Loucy (cell line): ENCODE results near the gene SRSF7.

Source experiments
- H2AFZ ChIP-seq: fragments of 200-600 bp; sonication (generic); 2 replicates; pipeline ENCODE4 v1.6.0; 2016; ENCODE audit warnings: antibody characterized with exemption, mild to moderate bottlenecking, low read length, moderate library complexity
- H3F3A ChIP-seq: fragments of 200-600 bp; 2 replicates; pipeline ENCODE4 v1.6.0; 2016; ENCODE audit warnings: antibody characterized with exemption, low read depth, mild to moderate bottlenecking
- H3K27me3 ChIP-seq: fragments of 200-600 bp; sonication (generic); 2 replicates; pipeline ENCODE4 v1.6.1; 2014; ENCODE audit warnings: low read length, mild to moderate bottlenecking; ENCODE audit not compliant: insufficient read depth, poor library complexity, severe bottlenecking
- H3K36me3 ChIP-seq: fragments of 200-600 bp; sonication (generic); 2 replicates; pipeline ENCODE4 v1.6.1; 2016; ENCODE audit warnings: low read length; ENCODE audit not compliant: insufficient read depth
- H3K4me1 ChIP-seq: fragments of 200-600 bp; sonication (generic); 2 replicates; pipeline ENCODE4 v1.5.1; 2014; ENCODE audit warnings: low read length, mild to moderate bottlenecking; ENCODE audit not compliant: insufficient read depth, poor library complexity, severe bottlenecking
- H3K4me2 ChIP-seq: fragments of 200-600 bp; sonication (generic); 2 replicates; pipeline ENCODE4 v1.6.0; 2014; ENCODE audit warnings: antibody characterized with exemption, low read length, low read depth, mild to moderate bottlenecking; ENCODE audit not compliant: poor library complexity, severe bottlenecking
- H3K4me3 ChIP-seq: fragments of 200-600 bp; sonication (generic); 2 replicates; pipeline ENCODE4 v1.5.1; 2014; ENCODE audit warnings: low read length, mild to moderate bottlenecking, mixed read lengths; ENCODE audit not compliant: poor library complexity, severe bottlenecking
- H3K79me2 ChIP-seq: fragments of 200-600 bp; sonication (generic); 2 replicates; pipeline ENCODE4 v1.6.1; 2014; ENCODE audit warnings: low read length; ENCODE audit not compliant: insufficient read depth
- H3K9ac ChIP-seq: fragments of 200-600 bp; sonication (generic); 2 replicates; pipeline ENCODE4 v1.6.0; 2014; ENCODE audit warnings: mild to moderate bottlenecking, low read depth, low read length, moderate library complexity; ENCODE audit not compliant: poor library complexity, severe bottlenecking
- H3K9me2 ChIP-seq: fragments of 200-600 bp; sonication (generic); replicated peaks from 2 replicates; pipeline ENCODE4 v1.6.1; 2016; ENCODE audit warnings: low read depth, low read length, mixed read lengths
- H3K9me3 ChIP-seq: fragments of 200-600 bp; sonication (generic); 2 replicates; pipeline ENCODE4 v1.6.1; 2014; ENCODE audit warnings: mild to moderate bottlenecking, antibody characterized with exemption, low read length, low read depth; ENCODE audit not compliant: insufficient read depth
- H4K20me1 ChIP-seq: fragments of 200-600 bp; sonication (generic); 2 replicates; pipeline ENCODE4 v1.6.0; 2014; ENCODE audit warnings: antibody characterized with exemption, low read length, mild to moderate bottlenecking; ENCODE audit not compliant: insufficient read depth, poor library complexity, severe bottlenecking
- EZH2phosphoT487 ChIP-seq: fragments of 200-600 bp; IDR thresholded peaks from 2 replicates; pipeline ENCODE4 v1.6.1; 2018; ENCODE audit warnings: antibody characterized with exemption, mild to moderate bottlenecking, moderate library complexity, borderline replicate concordance
- TF ChIP-seq, protein P1 (sequence below): fragments of 200-600 bp; sonication (generic); conservative IDR thresholded peaks from 2 replicates; pipeline ENCODE4 v1.5.1; 2014; ENCODE audit warnings: mild to moderate bottlenecking, antibody characterized with exemption, low read length

Gene SRSF7

DNA sequence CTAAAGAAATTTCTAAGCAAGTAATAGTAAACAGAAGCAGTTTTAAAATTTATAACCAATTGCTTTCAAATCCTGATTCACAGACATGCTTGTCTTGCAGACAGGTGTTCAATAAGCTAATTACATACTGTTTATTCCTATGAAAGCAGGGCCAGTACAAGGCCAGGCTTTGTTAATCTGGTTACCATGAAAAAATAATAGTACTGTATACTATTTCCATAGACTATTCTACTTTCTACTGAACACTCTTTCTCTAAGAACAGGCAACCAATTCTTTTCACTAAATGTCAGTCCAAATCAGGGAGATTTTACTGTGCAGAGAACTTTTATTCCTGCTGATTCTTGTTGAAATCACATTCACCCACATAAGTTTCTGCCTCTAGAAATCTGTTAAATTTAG lies 2.9 kb upstream of the SRSF7 start:
- TF ChIP-seq, protein P1, sequence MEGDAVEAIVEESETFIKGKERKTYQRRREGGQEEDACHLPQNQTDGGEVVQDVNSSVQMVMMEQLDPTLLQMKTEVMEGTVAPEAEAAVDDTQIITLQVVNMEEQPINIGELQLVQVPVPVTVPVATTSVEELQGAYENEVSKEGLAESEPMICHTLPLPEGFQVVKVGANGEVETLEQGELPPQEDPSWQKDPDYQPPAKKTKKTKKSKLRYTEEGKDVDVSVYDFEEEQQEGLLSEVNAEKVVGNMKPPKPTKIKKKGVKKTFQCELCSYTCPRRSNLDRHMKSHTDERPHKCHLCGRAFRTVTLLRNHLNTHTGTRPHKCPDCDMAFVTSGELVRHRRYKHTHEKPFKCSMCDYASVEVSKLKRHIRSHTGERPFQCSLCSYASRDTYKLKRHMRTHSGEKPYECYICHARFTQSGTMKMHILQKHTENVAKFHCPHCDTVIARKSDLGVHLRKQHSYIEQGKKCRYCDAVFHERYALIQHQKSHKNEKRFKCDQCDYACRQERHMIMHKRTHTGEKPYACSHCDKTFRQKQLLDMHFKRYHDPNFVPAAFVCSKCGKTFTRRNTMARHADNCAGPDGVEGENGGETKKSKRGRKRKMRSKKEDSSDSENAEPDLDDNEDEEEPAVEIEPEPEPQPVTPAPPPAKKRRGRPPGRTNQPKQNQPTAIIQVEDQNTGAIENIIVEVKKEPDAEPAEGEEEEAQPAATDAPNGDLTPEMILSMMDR, result no peak
- TF ChIP-seq EZH2phosphoT487, result no peak
- H3K9ac ChIP-seq, result peak overlapping the region; percentile 46
- peaks cover 13% of the 10 kb centered on the region for H3K4me1 ChIP-seq
- H3K27me3 ChIP-seq, result peaks cover 15% of the 10 kb centered on the region
- H3K4me2 ChIP-seq, result peak overlapping the region; percentile 50
- peaks cover 21% of the 10 kb centered on the region for H3K79me2 ChIP-seq
- no peaks in the 10 kb centered on the region for H3K9me2 ChIP-seq
- H3K9me3 ChIP-seq, result no peaks in the 10 kb centered on the region
- H3F3A ChIP-seq, result no peaks in the 10 kb centered on the region
- peaks cover 12% of the 10 kb centered on the region for H3K36me3 ChIP-seq
- H4K20me1 ChIP-seq, result peaks cover 20% of the 10 kb centered on the region
- peak overlapping the region; percentile 56 for H3K4me3 ChIP-seq
- H2AFZ ChIP-seq, result peak overlapping the region; percentile 76

DNA sequence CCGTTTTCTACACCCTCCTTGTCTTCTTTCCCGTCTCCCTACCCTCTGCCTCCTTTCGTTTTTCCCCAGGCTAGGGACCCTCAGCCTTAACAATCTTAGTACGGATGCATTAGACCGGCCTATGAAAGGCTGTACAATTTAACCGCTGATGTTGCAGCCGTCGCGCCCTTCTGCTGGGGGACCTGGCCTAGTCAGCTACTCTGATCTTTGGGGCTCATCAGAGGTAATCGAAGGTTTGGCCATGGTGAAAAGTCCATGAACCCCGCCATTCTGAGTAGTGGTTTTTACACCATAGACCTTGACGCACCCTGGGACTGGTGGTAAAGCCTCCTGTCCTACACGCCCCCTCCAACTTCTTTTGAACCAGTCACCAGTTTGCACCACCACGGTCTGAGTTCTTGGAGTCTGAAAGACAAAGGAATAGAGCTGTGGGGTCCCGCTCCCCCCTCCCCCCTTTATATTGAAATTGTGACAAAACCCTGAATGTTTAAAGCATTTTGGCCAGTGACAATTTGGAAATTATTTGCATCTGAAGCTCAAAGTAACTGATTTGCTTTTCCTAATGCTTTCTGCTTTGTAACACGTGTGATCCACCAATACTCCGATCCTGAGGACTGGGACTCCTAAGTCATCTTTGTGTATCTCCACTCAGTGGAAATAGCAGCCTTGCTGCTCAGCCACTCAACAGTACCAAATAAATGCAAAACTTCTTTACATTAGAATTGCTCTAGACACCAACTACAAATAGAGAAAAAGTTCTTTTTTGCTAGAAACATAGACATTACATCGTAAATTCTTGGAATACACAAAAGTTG lies 642 bp upstream of the SRSF7 start:
- Histone ChIP-seq H3K4me1 (peaks cover 34% of the 10 kb centered on the region), H3K79me2 (peaks cover 43% of the 10 kb centered on the region), H3K36me3 (peaks cover 34% of the 10 kb centered on the region), H2AFZ (peak overlapping the region; percentile 92), H3K4me3 (peak overlapping the region; percentile 100), H3K4me2 (peak overlapping the region; percentile 89), H3K27me3 (peaks cover 15% of the 10 kb centered on the region), H3K9me3 (no peaks in the 10 kb centered on the region), H3K9ac (peak overlapping the region; percentile 99), H3F3A (no peaks in the 10 kb centered on the region), H4K20me1 (peaks cover 42% of the 10 kb centered on the region), H3K9me2 (no peaks in the 10 kb centered on the region)
- TF ChIP-seq, protein P1, result no peak
- no peak for TF ChIP-seq EZH2phosphoT487

DNA sequence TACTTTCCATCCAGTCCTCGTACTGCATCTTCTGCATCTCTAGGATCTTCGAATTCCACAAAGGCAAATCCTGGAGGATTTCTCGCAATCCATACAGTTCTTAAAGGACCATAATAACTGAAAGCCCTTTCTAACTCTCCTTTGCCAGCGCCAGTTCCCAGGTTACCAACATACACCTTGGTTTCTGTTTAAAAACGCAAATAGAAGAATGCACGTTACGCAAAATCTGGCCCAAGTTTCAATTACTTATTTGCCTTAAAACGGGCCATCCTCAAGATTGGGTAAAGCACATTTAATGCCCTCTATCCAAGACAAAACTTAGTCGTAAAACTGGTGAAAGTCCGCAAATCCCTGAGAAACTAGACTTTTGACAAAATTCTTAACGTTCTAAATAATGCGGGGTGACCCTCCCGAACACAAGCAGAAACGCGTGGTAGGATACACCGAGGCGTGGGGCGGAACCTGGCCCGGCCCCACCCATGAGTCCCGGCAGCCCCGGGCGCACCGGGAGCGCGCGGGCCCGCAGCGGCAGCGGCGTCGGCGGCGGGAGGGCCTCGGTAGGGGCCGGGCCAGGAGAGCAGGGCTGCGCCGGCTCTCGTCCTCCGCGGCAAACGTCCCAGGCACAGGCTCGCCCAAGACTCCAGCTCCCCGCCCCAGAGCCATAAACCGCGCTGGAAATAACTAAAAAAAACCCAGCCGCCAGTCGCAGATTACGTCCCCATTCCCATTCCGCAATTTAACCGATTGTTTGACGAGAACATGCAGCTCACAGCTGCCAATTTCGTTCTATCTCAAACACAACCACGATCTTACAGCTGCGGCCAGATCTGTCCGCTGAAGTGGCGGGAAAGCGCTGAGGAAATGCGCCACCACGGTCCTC lies 910 bp downstream of the SRSF7 start:
- Histone ChIP-seq H3K4me2 (peak overlapping the region; percentile 89), H3K36me3 (peaks cover 50% of the 10 kb centered on the region), H3F3A (no peaks in the 10 kb centered on the region), H4K20me1 (peaks cover 58% of the 10 kb centered on the region), H3K9me3 (no peaks in the 10 kb centered on the region), H3K4me1 (peaks cover 48% of the 10 kb centered on the region), H3K9me2 (no peaks in the 10 kb centered on the region), H3K4me3 (peak overlapping the region; percentile 100), H3K27me3 (peaks cover 15% of the 10 kb centered on the region), H3K79me2 (peaks cover 59% of the 10 kb centered on the region), H2AFZ (peak overlapping the region; percentile 65; the same call in 1 of the 2 replicates), H3K9ac (peak overlapping the region; percentile 99)
- no peak for TF ChIP-seq EZH2phosphoT487
- TF ChIP-seq, protein P1, result no peak
